Activated CD4-positive, alpha-beta T cell treated with anti-CD3 and anti-CD28 coated beads, Interleukin-2, amount 50 U/mL, for 16 hours (primary cell): ENCODE results near the gene CCK.

Experiments used
- DNase-seq: peaks from one replicate; pipeline ENCODE4 v3.0.0-alpha.2; 2020

Gene CCK

GRCh38 chr3:42265059-42265991 is 660 bp downstream of the CCK start:
- DNase-seq = no peak

GRCh38 chr3:42264399-42265058 is 1.5 kb downstream of the CCK start:
- no peak for DNase-seq

GRCh38 chr3:42263354-42264346 is 2.3 kb downstream of the CCK start:
- DNase-seq = no peak

GRCh38 chr3:42262525-42262924 is 3.5 kb downstream of the CCK start:
- DNase-seq = no peak

- no peak for DNase-seq
These were observed 9.0 kb downstream of the CCK start for GRCh38 chr3:42257007-42257406.

GRCh38 chr3:42256135-42256819 is 9.7 kb downstream of the CCK start:
- peak; percentile 18 for DNase-seq

GRCh38 chr3:42254566-42254965 is 11.4 kb downstream of the CCK start:
- DNase-seq = no peak

- no peak for DNase-seq
These were observed 15.2 kb downstream of the CCK start for GRCh38 chr3:42250761-42251160.

GRCh38 chr3:42247576-42248027 is 18.4 kb downstream of the CCK start:
- peak; percentile 68 for DNase-seq

- no peak for DNase-seq
These were observed 19.9 kb downstream of the CCK start for GRCh38 chr3:42246091-42246490.

GRCh38 chr3:42236611-42237010 is 29.4 kb downstream of the CCK start:
- no peak for DNase-seq

- no peak for DNase-seq
These were observed 30.5 kb downstream of the CCK start for GRCh38 chr3:42235532-42235931.

- no peak for DNase-seq
These were observed 35.1 kb downstream of the CCK start for GRCh38 chr3:42230860-42231259.

GRCh38 chr3:42229942-42230688 is 35.9 kb downstream of the CCK start:
- DNase-seq = no peak

GRCh38 chr3:42229266-42229941 is 36.6 kb downstream of the CCK start:
- DNase-seq = no peak

- no peak for DNase-seq
These were observed 37.2 kb downstream of the CCK start for GRCh38 chr3:42228796-42229195.

- no peak for DNase-seq
These were observed 39.2 kb downstream of the CCK start for GRCh38 chr3:42226470-42227425.

GRCh38 chr3:42225486-42226363 is 40.3 kb downstream of the CCK start:
- no peak for DNase-seq
